Mucosa of gallbladder (tissue), 1 donor: ENCODE results near the gene SYNGR1. TPM values are rescaled to one million over a fixed set of nuclear protein-coding genes. Genes with fewer than 3 reads are reported as not detected.

Experiments used
- DNase-seq: peaks from one replicate; pipeline ENCODE4 v3.0.0-alpha.2; 2020; ENCODE audit warnings: low spot score
- total RNA-seq: library from RNA; stranded (reverse); gene quantifications from one replicate; pipeline ENCODE4 v1.2.1, GENCODE V29; 2021
- donor health status: DM: no; HTN: no; CAD: no.

Gene SYNGR1
- total RNA-seq, 1 donor from 2014 or later = 41.8 TPM

DNA sequence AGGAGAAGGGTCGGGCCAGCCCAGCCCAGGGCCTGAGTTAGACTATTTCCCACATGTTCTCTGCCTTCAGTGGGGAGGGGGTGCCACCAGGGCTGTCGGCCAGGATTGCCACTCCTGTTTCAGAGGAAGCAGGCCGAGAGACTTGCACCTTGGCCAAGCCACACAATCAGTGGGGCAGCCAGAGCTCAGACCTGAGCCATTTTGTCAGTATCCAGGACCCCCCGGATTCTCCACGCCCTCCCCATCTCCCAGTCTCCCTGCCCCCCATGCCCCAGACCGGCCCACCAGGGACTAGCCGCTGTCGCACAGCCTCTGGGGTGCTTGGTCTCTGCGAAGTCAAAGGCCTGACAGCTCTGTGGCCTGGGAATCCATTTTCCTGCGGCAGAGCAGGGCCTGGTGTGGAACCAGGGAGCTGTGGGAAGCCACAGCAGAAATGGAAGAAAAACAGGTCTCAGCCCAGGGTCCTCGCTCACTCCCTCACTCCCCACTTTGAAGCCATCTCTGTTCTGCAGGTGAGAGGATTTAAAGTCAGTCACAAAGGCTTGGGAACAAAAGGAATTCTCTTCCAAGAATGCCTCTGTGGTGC lies 81.5 kb downstream of the SYNGR1 start:
- DNase-seq = no peak

DNA sequence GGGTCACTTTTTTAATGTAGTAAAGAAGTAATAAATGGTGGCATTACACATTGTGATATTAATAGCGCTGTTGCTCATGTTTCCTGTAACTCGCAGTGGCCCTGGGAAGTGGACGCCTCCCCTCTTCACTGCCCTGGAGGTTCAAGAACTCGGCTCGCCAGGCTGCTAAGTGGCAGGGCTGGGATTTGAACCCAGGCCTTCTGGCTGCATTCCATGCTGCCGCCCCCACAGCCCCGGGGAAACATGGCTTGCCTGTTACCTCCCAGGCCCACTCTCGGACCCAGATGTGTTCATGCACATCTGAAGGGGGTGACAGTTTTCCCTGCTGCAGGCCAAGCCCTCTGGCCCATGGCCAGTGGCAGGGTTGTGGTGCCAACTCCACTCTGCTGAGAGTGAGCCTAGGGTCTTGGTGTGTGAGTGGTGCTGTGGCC lies 82.0 kb downstream of the SYNGR1 start:
- DNase-seq = no peak

DNA sequence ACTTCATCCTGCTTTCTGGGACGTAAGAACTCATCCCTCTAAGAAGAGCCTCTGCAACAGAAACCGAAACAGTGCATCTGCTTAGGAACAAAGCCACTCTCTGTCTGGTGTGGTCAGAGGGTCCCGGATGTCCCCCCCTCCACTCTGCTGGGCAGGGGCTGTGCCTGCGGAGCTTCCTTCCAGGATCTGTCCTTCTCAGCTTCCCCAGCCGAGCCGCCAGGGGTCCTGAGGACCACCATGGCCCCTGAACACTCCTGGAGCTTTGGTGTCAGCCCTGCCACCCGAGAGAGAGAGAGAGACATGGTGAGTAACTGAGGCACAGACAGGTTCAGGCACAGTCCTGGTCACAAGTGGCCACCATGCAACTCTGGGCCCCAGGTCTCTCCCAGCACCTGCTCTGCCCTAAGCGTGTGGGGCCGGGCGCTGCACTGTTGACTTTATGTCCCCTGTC lies 82.6 kb downstream of the SYNGR1 start:
- no peak for DNase-seq

DNA sequence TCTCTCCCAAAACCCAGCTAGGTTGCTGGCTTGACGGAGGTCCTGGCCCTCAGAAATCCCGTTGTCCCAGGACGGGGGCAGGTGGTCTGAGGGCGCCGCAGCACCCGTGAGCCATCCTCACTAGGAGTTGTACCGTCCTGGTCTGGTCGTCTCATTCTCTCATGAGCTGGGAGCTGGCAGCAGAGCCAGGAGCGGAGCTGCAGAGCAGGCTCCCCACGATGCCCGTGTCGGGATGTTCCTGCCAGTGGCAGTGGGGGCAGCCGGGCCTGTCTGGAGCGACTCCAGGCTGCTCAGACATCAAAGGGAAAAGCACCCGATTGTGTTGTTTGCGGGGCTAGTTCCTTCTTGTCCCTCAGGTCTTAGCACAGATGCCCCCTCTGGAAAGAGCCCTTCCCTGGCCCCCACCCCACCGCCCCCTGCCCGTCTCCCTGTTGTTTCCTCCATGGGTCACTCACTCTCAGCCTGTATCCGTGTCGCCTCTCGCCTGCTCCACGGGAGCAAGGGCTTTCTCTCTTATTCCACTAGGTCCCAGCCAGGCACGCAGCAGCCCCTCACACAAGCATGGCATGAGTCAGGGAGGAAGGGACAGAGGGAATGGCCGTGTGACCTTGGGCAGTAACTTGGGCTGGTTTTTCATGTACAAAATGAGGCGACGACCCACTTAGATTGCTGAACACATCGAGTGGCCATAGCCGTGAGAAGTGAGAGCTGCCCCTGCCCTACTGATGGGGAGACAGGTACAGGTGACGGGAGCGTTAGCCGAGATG lies 83.9 kb downstream of the SYNGR1 start:
- DNase-seq = no peak

DNA sequence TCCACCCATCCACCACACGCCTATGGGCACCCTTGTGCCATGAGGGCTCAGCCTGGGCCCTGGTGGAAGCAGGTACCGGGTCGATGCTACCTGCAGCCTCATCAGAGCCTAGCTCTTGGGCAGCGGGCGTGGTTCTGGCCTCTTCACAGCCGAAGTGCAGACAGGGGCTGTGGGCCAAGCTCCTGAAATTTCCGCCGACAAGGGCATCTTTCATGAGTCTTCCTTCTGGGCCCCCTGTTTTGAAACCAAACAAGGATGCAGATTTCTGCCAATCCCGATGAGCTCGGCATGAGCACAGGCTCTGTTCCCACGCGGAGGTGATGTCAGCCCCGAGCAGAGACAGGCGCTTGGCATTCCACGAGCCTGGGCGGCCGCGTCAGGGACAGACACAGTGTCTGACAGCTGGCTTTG lies 84.5 kb downstream of the SYNGR1 start:
- no peak for DNase-seq

DNA sequence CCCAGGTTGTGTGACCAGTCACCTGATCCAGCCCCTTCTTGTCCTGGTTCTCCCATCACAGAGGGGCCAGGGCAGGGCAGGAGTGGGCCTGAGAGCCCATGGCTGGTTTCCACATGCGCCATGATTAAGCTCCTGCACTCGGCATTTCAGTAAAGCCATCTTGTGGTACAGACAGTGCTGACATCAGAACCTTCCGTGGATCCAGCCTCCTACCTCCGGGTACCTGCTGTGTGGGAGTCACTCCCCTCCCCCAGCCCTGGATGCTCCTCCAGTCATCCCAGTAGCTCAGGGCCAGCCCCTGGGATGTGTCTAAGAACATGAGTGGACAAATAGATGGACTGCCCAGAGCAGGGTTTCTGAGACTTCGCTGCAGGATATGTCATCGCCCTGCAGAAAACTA lies 84.9 kb downstream of the SYNGR1 start:
- DNase-seq = no peak

Other genes starting within 250 kb of the SYNGR1 start
- gene CBX7, start 197.3 kb upstream of the SYNGR1 start, total RNA-seq = 76.5 TPM
- gene PDGFB, start 105.0 kb upstream of the SYNGR1 start, total RNA-seq = 14.6 TPM
- gene RPL3, start 30.4 kb upstream of the SYNGR1 start, total RNA-seq = 1,535 TPM
- gene TAB1, start 49.8 kb downstream of the SYNGR1 start, total RNA-seq = 40.2 TPM
- 104 TPM for gene MGAT3, start 107.0 kb downstream of the SYNGR1 start, total RNA-seq
- gene MIEF1, start 152.3 kb downstream of the SYNGR1 start, total RNA-seq = 24.1 TPM
- 248 TPM for gene ATF4, start 170.6 kb downstream of the SYNGR1 start, total RNA-seq
- gene RPS19BP1, start 182.8 kb downstream of the SYNGR1 start, total RNA-seq = 76.9 TPM
- gene CACNA1I, start 220.8 kb downstream of the SYNGR1 start, total RNA-seq = 0.43 TPM